Caki2 (cell line): Measurements from ENCODE around the gene ZFP1. TPM values are rescaled to one million over a fixed set of nuclear protein-coding genes. Genes with fewer than 3 reads are reported as not detected.

ENCODE experiments used
- DNase-seq: peaks from one replicate; pipeline ENCODE4 v3.0.0-alpha.2; 2015; ENCODE audit warnings: low read depth
- in situ Hi-C: cut with HindIII; loops from 2 replicates; pipeline ENCODE4 v1.10.0; 2016; ENCODE audit warnings: low sequenced_read_pairs, low pct_unique_long_range_greater_than_20kb, mixed read lengths
- total RNA-seq: library from RNA; depleted of rRNA; stranded (reverse); fragments of >200 nt; shearing (Covaris generic); gene quantifications from 2 replicates; pipeline ENCODE4 v1.2.3, GENCODE V29; 2014; ENCODE audit warnings: low replicate concordance; rRNA removed

ZFP1 gene
- 7.9 and 14.4 TPM in 2 replicates for total RNA-seq

GRCh38 chr16:75148311-75149195 is at the start of gene ZFP1:
ZFP1 (plus strand) TSS chr16:75148524; CDS start chr16:75152952, 4,428 bp downstream.
- DNase-seq = peak; percentile 88
- in situ Hi-C loops = no loop called here

- in situ Hi-C loops = no loop called here
- no peak for DNase-seq
These were observed 49.2 kb upstream of the ZFP1 start for GRCh38 chr16:75099075-75099667.

- in situ Hi-C loops = no loop called here
- no peak for DNase-seq
These were observed 48.4 kb upstream of the ZFP1 start for GRCh38 chr16:75099738-75100602.

GRCh38 chr16:75100603-75100990 is 47.7 kb upstream of the ZFP1 start:
- in situ Hi-C loops = no loop called here

GRCh38 chr16:75101635-75102034 is 46.7 kb upstream of the ZFP1 start:
- in situ Hi-C loops = no loop called here
- no peak for DNase-seq

More at GRCh38 chr16:75100603-75100990, 47.7 kb upstream of the ZFP1 start:
- no peak for DNase-seq

GRCh38 chr16:75102595-75102994 is 45.7 kb upstream of the ZFP1 start:
- no peak for DNase-seq
- in situ Hi-C loops = no loop called here

GRCh38 chr16:75103994-75104393 is 44.3 kb upstream of the ZFP1 start:
- DNase-seq = no peak
- in situ Hi-C loops = no loop called here

GRCh38 chr16:75104836-75105235 is 43.5 kb upstream of the ZFP1 start:
- DNase-seq = no peak
- in situ Hi-C loops = no loop called here

- in situ Hi-C loops = no loop called here
- DNase-seq = no peak
These were observed 42.8 kb upstream of the ZFP1 start for GRCh38 chr16:75105306-75106061.

- DNase-seq = no peak
- in situ Hi-C loops = no loop called here
These were observed 41.7 kb upstream of the ZFP1 start for GRCh38 chr16:75106351-75107274.

- no peak for DNase-seq
- in situ Hi-C loops = no loop called here
These were observed 40.8 kb upstream of the ZFP1 start for GRCh38 chr16:75107505-75107904.

- DNase-seq = peak; percentile 97
- in situ Hi-C loops = no loop called here
These were observed 39.3 kb upstream of the ZFP1 start for GRCh38 chr16:75108792-75109731.

GRCh38 chr16:75109732-75110243 is 38.5 kb upstream of the ZFP1 start:
- DNase-seq = peak; percentile 42
- in situ Hi-C loops = no loop called here

- DNase-seq = peak; percentile 85
- in situ Hi-C loops = no loop called here
These were observed 37.4 kb upstream of the ZFP1 start for GRCh38 chr16:75110637-75111513.

- in situ Hi-C loops = no loop called here
These were observed 36.8 kb upstream of the ZFP1 start for GRCh38 chr16:75111514-75111940.

More at GRCh38 chr16:75111514-75111940, 36.8 kb upstream of the ZFP1 start:
- no peak for DNase-seq
